GM13976 (cell line): ENCODE results near the gene BLOC1S2.

Experiments used
- DNase-seq: peaks from one replicate; pipeline ENCODE4 v3.0.0; 2012; ENCODE audit warnings: low spot score
- in situ Hi-C: fragments of 300-500 bp; cut with MboI; formaldehyde crosslinking; loops from one replicate; pipeline ENCODE4 v1.12.0; 2022; ENCODE audit warnings: low sequenced_read_pairs, mixed read lengths, inconsistent platforms; ENCODE audit not compliant: unreplicated experiment
- TF ChIP-seq, protein P1 (sequence below): IDR thresholded peaks from 2 replicates; pipeline ENCODE4 v1.5.1; 2012; ENCODE audit warnings: borderline replicate concordance, mild to moderate bottlenecking; ENCODE audit not compliant: insufficient read depth; ENCODE audit errors: extremely low read depth, missing control alignments, control extremely low read depth

BLOC1S2 gene

GRCh38 chr10:100286051-100287033 lies at the start of gene BLOC1S2:
Gene BLOC1S2, minus strand, starts transcription at chr10:100286680. Its CDS starts 21 bp downstream, at chr10:100286659.
- in situ Hi-C loops: no loop called here
- TF ChIP-seq, protein P1, sequence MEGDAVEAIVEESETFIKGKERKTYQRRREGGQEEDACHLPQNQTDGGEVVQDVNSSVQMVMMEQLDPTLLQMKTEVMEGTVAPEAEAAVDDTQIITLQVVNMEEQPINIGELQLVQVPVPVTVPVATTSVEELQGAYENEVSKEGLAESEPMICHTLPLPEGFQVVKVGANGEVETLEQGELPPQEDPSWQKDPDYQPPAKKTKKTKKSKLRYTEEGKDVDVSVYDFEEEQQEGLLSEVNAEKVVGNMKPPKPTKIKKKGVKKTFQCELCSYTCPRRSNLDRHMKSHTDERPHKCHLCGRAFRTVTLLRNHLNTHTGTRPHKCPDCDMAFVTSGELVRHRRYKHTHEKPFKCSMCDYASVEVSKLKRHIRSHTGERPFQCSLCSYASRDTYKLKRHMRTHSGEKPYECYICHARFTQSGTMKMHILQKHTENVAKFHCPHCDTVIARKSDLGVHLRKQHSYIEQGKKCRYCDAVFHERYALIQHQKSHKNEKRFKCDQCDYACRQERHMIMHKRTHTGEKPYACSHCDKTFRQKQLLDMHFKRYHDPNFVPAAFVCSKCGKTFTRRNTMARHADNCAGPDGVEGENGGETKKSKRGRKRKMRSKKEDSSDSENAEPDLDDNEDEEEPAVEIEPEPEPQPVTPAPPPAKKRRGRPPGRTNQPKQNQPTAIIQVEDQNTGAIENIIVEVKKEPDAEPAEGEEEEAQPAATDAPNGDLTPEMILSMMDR: no peak
- peak; percentile 98 for DNase-seq

GRCh38 chr10:100334762-100335161 lies 48.3 kb upstream of the BLOC1S2 start:
- DNase-seq: no peak

GRCh38 chr10:100333661-100334440 lies 47.4 kb upstream of the BLOC1S2 start:
- DNase-seq: no peak
- in situ Hi-C loops: no loop called here
- TF ChIP-seq, protein P1: no peak

More at GRCh38 chr10:100334762-100335161, 48.3 kb upstream of the BLOC1S2 start:
- TF ChIP-seq, protein P1: no peak
- in situ Hi-C loops: loop anchor here (5.0 kb wide), 1 partner anchor 98 kb away; no protein-coding TSS in a partner anchor

GRCh38 chr10:100333106-100333505 lies 46.6 kb upstream of the BLOC1S2 start:
- in situ Hi-C loops: no loop called here
- no peak for DNase-seq
- TF ChIP-seq, protein P1: no peak

DNA sequence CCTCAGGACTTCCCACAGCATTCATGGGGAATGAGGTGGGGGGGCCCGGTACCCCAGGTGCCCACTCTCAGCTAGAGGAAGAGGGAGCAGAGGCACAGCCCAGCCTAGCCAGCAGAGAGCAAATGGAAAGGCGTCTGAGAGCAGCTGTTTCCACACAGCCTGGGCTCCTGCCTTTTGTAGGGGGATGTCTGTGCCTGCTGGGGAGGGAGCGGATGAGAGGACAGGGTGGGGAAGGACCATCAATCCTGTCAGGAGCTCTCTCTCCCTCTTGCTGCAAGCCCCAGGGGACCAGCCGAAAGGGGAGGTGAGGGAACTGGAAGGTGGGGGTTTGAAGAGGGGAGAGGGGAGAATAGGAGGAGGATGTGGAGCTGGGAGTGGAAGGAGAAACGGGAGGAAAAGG lies 43.6 kb upstream of the BLOC1S2 start, which contains the start of gene PKD2L1:
PKD2L1 (minus strand) TSS at position 150 of the 400 bp plus-strand sequence; CDS start at position 25, 125 bp downstream.
- TF ChIP-seq, protein P1: no peak
- in situ Hi-C loops: no loop called here
- DNase-seq: no peak

GRCh38 chr10:100328198-100328597 lies 41.7 kb upstream of the BLOC1S2 start:
- TF ChIP-seq, protein P1: no peak
- DNase-seq: no peak
- in situ Hi-C loops: no loop called here
